ENCODE data around the gene PRPF6. TPM values are rescaled to one million over a fixed set of nuclear protein-coding genes. Genes with fewer than 3 reads are reported as not detected.
A peak's percentile ranks its signal among the peaks of the same experiment; 100 is the strongest.

The PRPF6 gene
- total RNA-seq, 4 donors from 2014 or later = 28.5 to 73.0 (median 69.6) TPM

GRCh38 chr20:64050261-64051032 lies 69.5 kb downstream of the PRPF6 start:
- no peak for DNase-seq
- peak overlapping the region; percentile 68 to 71 for H3K27ac ChIP-seq
- H3K4me3 ChIP-seq = no peak overlapping the region
- no peak for TF ChIP-seq CTCF (IDR thresholded peaks at IDR 0.05)
- TF ChIP-seq POLR2A (IDR thresholded peaks at IDR 0.05) = no peak
- no peaks in the 10 kb centered on the region for H3K36me3 ChIP-seq
- peaks cover 0 to 14% of the 10 kb centered on the region in 2 donors for H3K4me1 ChIP-seq
- H3K27me3 ChIP-seq = no peaks in the 10 kb centered on the region
- no peaks in the 10 kb centered on the region for H3K9me3 ChIP-seq
- intact Hi-C loops (cut with DNase I; ENCODE audit: low total_unique reads) = no loop called here

GRCh38 chr20:64051033-64051452 lies 70.1 kb downstream of the PRPF6 start:
- intact Hi-C loops (cut with DNase I; ENCODE audit: low total_unique reads) = no loop called here
- no peaks in the 10 kb centered on the region for H3K27me3 ChIP-seq
- H3K4me1 ChIP-seq = peaks cover 0 to 14% of the 10 kb centered on the region in 2 donors
- no peak overlapping the region for H3K4me3 ChIP-seq
- TF ChIP-seq POLR2A (IDR thresholded peaks at IDR 0.05) (no peak), CTCF (IDR thresholded peaks at IDR 0.05) (no peak)
- no peaks in the 10 kb centered on the region for H3K36me3 ChIP-seq
- DNase-seq = no peak
- no peaks in the 10 kb centered on the region for H3K9me3 ChIP-seq
- peak overlapping the region; percentile 68 to 71 for H3K27ac ChIP-seq

DNA sequence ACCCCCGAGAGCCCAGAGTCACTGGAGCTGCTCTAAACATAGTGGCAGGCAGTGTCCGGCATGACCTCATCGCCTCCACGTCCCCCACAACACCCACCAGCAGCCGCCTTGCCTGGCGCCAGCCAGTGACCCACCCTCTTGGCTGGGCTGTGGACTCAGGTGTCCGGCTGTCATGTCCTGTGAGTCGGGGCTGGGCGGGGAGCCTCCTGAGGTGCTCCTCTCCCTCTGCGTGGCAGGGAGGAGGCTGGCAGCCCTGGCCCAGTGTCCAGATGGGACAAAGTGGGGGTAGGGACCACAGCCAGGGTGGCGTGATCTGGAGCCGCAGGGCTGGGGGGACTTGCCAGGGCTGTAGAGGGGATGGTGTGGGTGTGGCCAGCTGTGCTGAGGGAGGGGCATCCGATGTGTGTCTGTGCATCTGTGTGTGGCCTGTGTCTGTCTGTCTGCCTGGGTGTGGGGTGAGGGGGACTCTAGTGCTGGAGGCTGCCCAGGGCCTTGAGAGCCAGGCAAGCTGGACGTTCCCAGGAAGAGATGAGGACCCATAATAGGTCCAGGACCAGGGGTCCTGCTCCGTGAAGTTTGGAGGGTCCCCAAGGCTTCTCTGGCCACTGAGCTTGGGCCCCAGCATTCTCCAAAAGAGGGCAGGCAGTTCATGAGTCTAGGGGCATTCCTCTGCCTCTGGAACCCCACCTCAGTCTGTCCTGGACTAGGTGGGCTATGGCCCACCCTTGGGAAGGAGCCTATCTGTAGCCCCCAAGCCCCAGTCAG lies 70.8 kb downstream of the PRPF6 start:
- Histone ChIP-seq H3K4me1 (peaks cover 0 to 14% of the 10 kb centered on the region in 2 donors), H3K27me3 (no peaks in the 10 kb centered on the region), H3K27ac (peak overlapping the region; percentile 68 to 71), H3K9me3 (no peaks in the 10 kb centered on the region), H3K36me3 (no peaks in the 10 kb centered on the region), H3K4me3 (no peak overlapping the region)
- TF ChIP-seq CTCF (IDR thresholded peaks at IDR 0.05) (no peak), POLR2A (IDR thresholded peaks at IDR 0.05) (peak; percentile 7 to 43)
- DNase-seq = peak in 1 of 2 donors; percentile 82
- intact Hi-C loops (cut with DNase I; ENCODE audit: low total_unique reads) = no loop called here

- no peak overlapping the region for H3K4me3 ChIP-seq
- H3K4me1 ChIP-seq = peaks cover 0 to 17% of the 10 kb centered on the region in 2 donors
- no peak for DNase-seq
- H3K27me3 ChIP-seq = no peaks in the 10 kb centered on the region
- TF ChIP-seq CTCF (IDR thresholded peaks at IDR 0.05) = no peak
- no peak for TF ChIP-seq POLR2A (IDR thresholded peaks at IDR 0.05)
- H3K27ac ChIP-seq = peak overlapping the region; percentile 62 to 71
- H3K36me3 ChIP-seq = no peaks in the 10 kb centered on the region
- intact Hi-C loops (cut with DNase I; ENCODE audit: low total_unique reads) = no loop called here
- no peaks in the 10 kb centered on the region for H3K9me3 ChIP-seq
Measured at GRCh38 chr20:64052326-64052722, 71.4 kb downstream of the PRPF6 start.
